Liver (tissue), 9 donors: ENCODE measurements around the gene RAET1E. TPM values are rescaled to one million over a fixed set of nuclear protein-coding genes. Genes with fewer than 3 reads are reported as not detected.
"Not testable (repeated sequence)": the region's sequence is repeated elsewhere in the genome, so short reads cannot be mapped to it uniquely, and the experiment has no call there.

Source experiments
- DNase-seq: peaks from one replicate; pipeline ENCODE4 v3.0.0-alpha.2; 2017; ENCODE audit warnings: low spot score
- H3K27ac ChIP-seq, 2 donors: one replicate each; pipeline ENCODE4 v1.7.0; 2013; ENCODE audit warnings: inconsistent platforms in 2 of 2, low read length in 2 of 2, control low read depth in 1 of 2, low read depth in 1 of 2, mild to moderate bottlenecking in 1 of 2
- H3K27me3 ChIP-seq, 4 donors: one replicate each; pipeline versions ENCODE4 v1.6.1 to v1.7.0; 2013; ENCODE audit warnings: low read length in 3 of 4, inconsistent platforms in 1 of 4, mild to moderate bottlenecking in 1 of 4, moderate library complexity in 1 of 4; ENCODE audit not compliant: control insufficient read depth in 4 of 4, insufficient read depth in 4 of 4
- H3K36me3 ChIP-seq, 4 donors: one replicate each; pipeline versions ENCODE4 v1.6.1 to v1.7.0; 2013; ENCODE audit warnings: low read length in 3 of 4, mild to moderate bottlenecking in 3 of 4, low read depth in 1 of 4, moderate library complexity in 1 of 4; ENCODE audit not compliant: control insufficient read depth in 4 of 4, insufficient read depth in 3 of 4
- H3K4me1 ChIP-seq, 4 donors: one replicate each; pipeline versions ENCODE4 v1.6.1 to v1.7.0; 2013; ENCODE audit warnings: low read length in 3 of 4, mild to moderate bottlenecking in 3 of 4, moderate library complexity in 1 of 4; ENCODE audit not compliant: control insufficient read depth in 4 of 4, insufficient read depth in 4 of 4
- H3K4me3 ChIP-seq, 3 donors: one replicate each; pipeline versions ENCODE4 v1.6.1 to v1.7.0; 2013; ENCODE audit warnings: low read length in 3 of 3, control low read depth in 1 of 3, low read depth in 1 of 3, mild to moderate bottlenecking in 1 of 3
- H3K9ac ChIP-seq, 2 donors: one replicate each; pipeline ENCODE4 v1.7.0; 2013; ENCODE audit warnings: low read length in 2 of 2, mild to moderate bottlenecking in 2 of 2, moderate library complexity in 2 of 2, control low read depth in 1 of 2, low read depth in 1 of 2
- H3K9me3 ChIP-seq, 4 donors: one replicate each; pipeline versions ENCODE4 v1.6.1 to v1.7.0; 2013; ENCODE audit warnings: low read length in 3 of 4; ENCODE audit not compliant: control insufficient read depth in 4 of 4
- HNF4A ChIP-seq, 2 donors: conservative IDR thresholded peaks; 2 replicates each; pipeline ENCODE4 v1.6.1; 2016; ENCODE audit warnings: antibody characterized with exemption in 2 of 2, mild to moderate bottlenecking in 2 of 2
- HNF4G ChIP-seq: IDR thresholded peaks from 2 replicates; pipeline ENCODE4 v1.6.1; 2016; ENCODE audit warnings: antibody characterized with exemption
- NR2F2 ChIP-seq: IDR thresholded peaks from 2 replicates; pipeline ENCODE4 v1.6.1; 2016; ENCODE audit warnings: antibody characterized with exemption
- RAD21 ChIP-seq, 2 donors: IDR thresholded peaks; 2 replicates each; pipeline ENCODE4 v1.6.1; 2016; ENCODE audit warnings: antibody characterized with exemption in 2 of 2, mild to moderate bottlenecking in 2 of 2
- RXRA ChIP-seq, 2 donors: IDR thresholded peaks; 2 replicates each; pipeline ENCODE4 v1.6.1; 2017 to 2018; ENCODE audit warnings: antibody characterized with exemption in 2 of 2, mild to moderate bottlenecking in 1 of 2
- SP1 ChIP-seq: IDR thresholded peaks from 2 replicates; pipeline ENCODE4 v1.6.1; 2018; ENCODE audit warnings: antibody characterized with exemption, mild to moderate bottlenecking
- WGBS: extraction: QIAGEN DNeasy Blood & Tissue Kit; methylation state at CpG from one replicate; pipeline ENCODE4 v1.1.7; 2013; 5-methylcytosine and 5-hydroxymethylcytosine counted together
- polyA plus RNA-seq, 2 donors: library from polyadenylated mRNA; stranded (reverse) in 1 of 2; unstranded in 1 of 2; fragments of 200-250 nt in 1 of 2; fragments of >200 nt in 1 of 2; fragmentation: Nextera tagmentation in 1 of 2; extraction: Ambion mirVana in 1 of 2; gene quantifications; one replicate each; pipeline versions ENCODE4 v1.2.1 to v1.2.3, GENCODE V29; 2013 to 2015
- total RNA-seq, 2 donors: library from RNA; depleted of rRNA; stranded (reverse); fragments of >200 nt; gene quantifications; one replicate each; pipeline ENCODE4 v1.2.3, GENCODE V29; 2014
- donor health status: healthy.
- donor health status: healthy.
- donor health status: healthy.
- donor health status: healthy.
- donor health status: healthy.

The RAET1E gene
- total and polyA plus RNA-seq, 4 donors = not detected

- no peaks in the 10 kb centered on the region for H3K36me3 ChIP-seq
- peak within 1 kb of the TSS; percentile 77 to 88 for H3K27ac ChIP-seq
- peak within 1 kb of the TSS; percentile 65 to 81 (median 77) for H3K4me3 ChIP-seq
- no peaks in the 10 kb centered on the region for H3K9me3 ChIP-seq
- TF ChIP-seq NR2F2 (no peak), SP1 (peak; percentile 77), RXRA (IDR thresholded peaks at IDR 0.05) (peak; percentile 33 to 71), RAD21 (IDR thresholded peaks at IDR 0.05) (peak in 1 of 2 donors; percentile 8), HNF4G (no peak), HNF4A (conservative IDR thresholded peaks at IDR 0.05) (peak; percentile 55 to 68)
- peaks cover 1 to 43% (median 17%) of the 10 kb centered on the region in 4 donors for H3K4me1 ChIP-seq
- peak within 1 kb of the TSS; percentile 4 to 29 for H3K9ac ChIP-seq
- peak; percentile 88 for DNase-seq
- under 1% methylated on average over 110 of the region's 110 CpGs for WGBS
- H3K27me3 ChIP-seq = no peaks in the 10 kb centered on the region
Observed at GRCh38 chr6:149863698-149864577, 34.0 kb downstream of the RAET1E start, which contains the start of gene LRP11. Gene LRP11, minus strand, starts transcription at chr6:149864359. Its CDS starts 339 bp downstream, at chr6:149864020.

- Histone ChIP-seq H3K27ac (peak overlapping the region; percentile 77 to 88), H3K9me3 (no peaks in the 10 kb centered on the region), H3K4me3 (peak overlapping the region; percentile 65 to 81 (median 77)), H3K36me3 (no peaks in the 10 kb centered on the region), H3K27me3 (no peaks in the 10 kb centered on the region), H3K4me1 (peaks cover 1 to 35% (median 17%) of the 10 kb centered on the region in 4 donors), H3K9ac (peak overlapping the region; percentile 3 to 4)
- DNase-seq = peak; percentile 60
- WGBS = under 1% methylated on average over 69 of the region's 69 CpGs
- TF ChIP-seq RXRA (IDR thresholded peaks at IDR 0.05) (peak in 1 of 2 donors; percentile 6), SP1 (no peak)
Observed at GRCh38 chr6:149862922-149863697, 34.8 kb downstream of the RAET1E start.

- not testable (repeated sequence) for DNase-seq, H3K4me3 ChIP-seq, H3K36me3 ChIP-seq, H3K9me3 ChIP-seq, H3K27me3 ChIP-seq
- Histone ChIP-seq H3K27ac (peak overlapping the region in 1 of 2 donors; percentile 88), H3K9ac (peak overlapping the region in 1 of 2 donors; percentile 4), H3K4me1 (peaks cover 1 to 34% (median 17%) of the 10 kb centered on the region in 4 donors)
- WGBS = 87% methylated on average over 10 of the region's 12 CpGs
Observed at GRCh38 chr6:149862424-149862738, 35.5 kb downstream of the RAET1E start.

- no peaks in the 10 kb centered on the region for H3K36me3 ChIP-seq
- H3K4me3 ChIP-seq = no peak overlapping the region
- no peak for DNase-seq
- no peak overlapping the region for H3K9ac ChIP-seq
- TF ChIP-seq HNF4A (conservative IDR thresholded peaks at IDR 0.05) (peak in 1 of 2 donors; percentile 26), RAD21 (IDR thresholded peaks at IDR 0.05) (peak in 1 of 2 donors; percentile 11), RXRA (IDR thresholded peaks at IDR 0.05) (no peak)
- WGBS = 73% methylated on average over 14 of the region's 14 CpGs
- H3K9me3 ChIP-seq = no peaks in the 10 kb centered on the region
- H3K4me1 ChIP-seq = peaks cover 1 to 34% (median 17%) of the 10 kb centered on the region in 4 donors
- no peaks in the 10 kb centered on the region for H3K27me3 ChIP-seq
- peak overlapping the region in 1 of 2 donors; percentile 91 for H3K27ac ChIP-seq
Observed at GRCh38 chr6:149861603-149862423, 36.1 kb downstream of the RAET1E start.
